GM23338 (cell line): ENCODE measurements around the gene MTHFD1. TPM values are rescaled to one million over a fixed set of nuclear protein-coding genes. Genes with fewer than 3 reads are reported as not detected.

Source experiments
- ATAC-seq: fragments of 200-7000 bp; cut with Tn5 transposase; 3 replicates; pipeline ENCODE4 v1.9.1; 2020
- DNase-seq: peaks from one replicate; pipeline ENCODE4 v3.0.0-alpha.2; 2015; ENCODE audit warnings: low spot score
- H2AFZ ChIP-seq: fragments of 200-600 bp; sonication (generic); 2 replicates; pipeline ENCODE4 v1.8.0; 2016; ENCODE audit warnings: antibody characterized with exemption, mild to moderate bottlenecking, moderate library complexity
- H3F3A ChIP-seq: fragments of 200-600 bp; sonication (generic); replicated peaks from 2 replicates; pipeline ENCODE4 v1.8.0; 2017; ENCODE audit warnings: antibody characterized with exemption, mixed run types, low read depth
- H3K27ac ChIP-seq: fragments of 200-600 bp; sonication (generic); 2 replicates; pipeline ENCODE4 v1.6.1; 2016; ENCODE audit warnings: low read depth
- H3K27me3 ChIP-seq: fragments of 200-600 bp; sonication (generic); 2 replicates; pipeline ENCODE4 v1.8.0; 2016; ENCODE audit warnings: mild to moderate bottlenecking, mixed run types, moderate library complexity; ENCODE audit not compliant: insufficient read depth
- H3K36me3 ChIP-seq: fragments of 200-600 bp; sonication (generic); 2 replicates; pipeline ENCODE4 v1.8.0; 2016; ENCODE audit warnings: mild to moderate bottlenecking; ENCODE audit not compliant: insufficient read depth
- H3K4me1 ChIP-seq: fragments of 200-600 bp; sonication (generic); 2 replicates; pipeline ENCODE4 v1.8.0; 2016; ENCODE audit warnings: mild to moderate bottlenecking, moderate library complexity; ENCODE audit not compliant: insufficient read depth
- H3K4me2 ChIP-seq: fragments of 200-600 bp; sonication (generic); 2 replicates; pipeline ENCODE4 v1.7.1; 2017; ENCODE audit warnings: mixed run types
- H3K4me3 ChIP-seq: fragments of 200-600 bp; sonication (generic); 2 replicates; pipeline ENCODE4 v1.6.1; 2016; ENCODE audit warnings: mixed run types
- H3K79me2 ChIP-seq: fragments of 200-600 bp; sonication (generic); replicated peaks from 2 replicates; pipeline ENCODE4 v1.8.0; 2017; ENCODE audit warnings: mild to moderate bottlenecking; ENCODE audit not compliant: insufficient read depth
- H3K9me2 ChIP-seq: fragments of 200-600 bp; sonication (generic); 2 replicates; pipeline ENCODE4 v1.8.0; 2017; ENCODE audit not compliant: insufficient read depth
- H4K20me1 ChIP-seq: fragments of 200-600 bp; sonication (generic); replicated peaks from 2 replicates; pipeline ENCODE4 v1.8.0; 2017; ENCODE audit warnings: mild to moderate bottlenecking; ENCODE audit not compliant: insufficient read depth
- H3K27ac Mint-ChIP-seq: 2 replicates; pipeline ENCODE4 v1.8.0; 2020; ENCODE audit warnings: inconsistent platforms, mild to moderate bottlenecking, moderate library complexity, mixed read lengths
- H3K27me3 Mint-ChIP-seq: 3 replicates; pipeline ENCODE4 v1.8.0; 2022; ENCODE audit warnings: low read depth, mild to moderate bottlenecking, moderate library complexity, mixed read lengths, inconsistent platforms; ENCODE audit not compliant: insufficient read depth, poor library complexity
- H3K36me3 Mint-ChIP-seq: 3 replicates; pipeline ENCODE4 v1.8.0; 2021; ENCODE audit warnings: low read depth, mild to moderate bottlenecking, inconsistent platforms, moderate library complexity, mixed read lengths
- H3K4me1 Mint-ChIP-seq: 3 replicates; pipeline ENCODE4 v1.8.0; 2020; ENCODE audit warnings: mild to moderate bottlenecking, inconsistent platforms, mixed read lengths
- H3K4me3 Mint-ChIP-seq: 3 replicates; pipeline ENCODE4 v1.8.0; 2021; ENCODE audit warnings: moderate library complexity, mild to moderate bottlenecking, inconsistent platforms, mixed read lengths
- H3K9me3 Mint-ChIP-seq: 3 replicates; pipeline ENCODE4 v1.8.0; 2020; ENCODE audit warnings: moderate library complexity, mild to moderate bottlenecking, inconsistent platforms, mixed read lengths
- CTCF ChIP-seq, 2 experiments: fragments of 200-600 bp in 1 of 2; sonication (generic) in 1 of 2; conservative IDR thresholded peaks; 2 replicates each; pipeline versions ENCODE4 v1.5.1 to v1.6.1; 2016 to 2017; ENCODE audit warnings: antibody characterized with exemption in 2 of 2, low read depth in 2 of 2, mild to moderate bottlenecking in 2 of 2, moderate library complexity in 1 of 2
- ETS1 ChIP-seq: IDR thresholded peaks from 2 replicates; pipeline ENCODE4 v1.6.1; 2016; ENCODE audit warnings: antibody characterized with exemption
- EZH2phosphoT487 ChIP-seq: fragments of 200-600 bp; sonication (generic); IDR thresholded peaks from one replicate; pipeline ENCODE4 v1.8.1; 2018; ENCODE audit warnings: antibody characterized with exemption; ENCODE audit not compliant: unreplicated experiment
- JUNB ChIP-seq: IDR thresholded peaks from one replicate; pipeline ENCODE4 v1.6.1; 2016; ENCODE audit warnings: antibody characterized with exemption; ENCODE audit not compliant: unreplicated experiment
- NANOG ChIP-seq: IDR thresholded peaks from 2 replicates; pipeline ENCODE4 v1.6.1; 2016; ENCODE audit warnings: antibody characterized with exemption, borderline replicate concordance
- ZNF114 ChIP-seq: fragments of 250-450 bp; sonication (Bioruptor Pico); IDR thresholded peaks from 2 replicates; pipeline ENCODE4 v1.5.0; 2020; ENCODE audit warnings: mild to moderate bottlenecking, moderate library complexity
- ZNF462 ChIP-seq: fragments of 250-450 bp; sonication (Bioruptor Pico); IDR thresholded peaks from 2 replicates; pipeline ENCODE4 v1.5.0; 2020; ENCODE audit warnings: mild to moderate bottlenecking, moderate library complexity
- polyA plus RNA-seq: library from polyadenylated mRNA; unstranded; fragments of >200 nt; fragmentation: Nextera tagmentation; extraction: Ambion mirVana; gene quantifications from 2 replicates; pipeline ENCODE4 v1.2.1, GENCODE V29; 2016
- total RNA-seq: library from RNA; depleted of rRNA; stranded (reverse); fragments of >200 nt; shearing (Covaris generic); gene quantifications from 2 replicates; pipeline ENCODE4 v1.2.3, GENCODE V29; 2014

The MTHFD1 gene
- total and polyA plus RNA-seq, 2 experiments from 2014 or later = 219 to 237 TPM

- Mint-ChIP-seq H3K4me1 (no peaks in the 10 kb centered on the region), H3K4me3 (no peak overlapping the region), H3K36me3 (peaks cover 12% of the 10 kb centered on the region; the same call in 2 of the 3 replicates), H3K27ac (no peak overlapping the region), H3K27me3 (no peaks in the 10 kb centered on the region), H3K9me3 (no peaks in the 10 kb centered on the region)
- Histone ChIP-seq H3K9me2 (no peaks in the 10 kb centered on the region), H3K36me3 (peaks cover 5% of the 10 kb centered on the region), H3K4me1 (no peaks in the 10 kb centered on the region), H3F3A (no peaks in the 10 kb centered on the region), H3K27ac (peak overlapping the region; percentile 81), H2AFZ (no peak overlapping the region), H3K27me3 (no peaks in the 10 kb centered on the region), H3K4me2 (no peak overlapping the region), H4K20me1 (peaks cover 8% of the 10 kb centered on the region; the same call in 1 of the 2 replicates), H3K4me3 (no peak overlapping the region), H3K79me2 (peaks cover 23% of the 10 kb centered on the region)
- ATAC-seq = no peak
- no peak for DNase-seq
- no peak for TF ChIP-seq EZH2phosphoT487
- no peak for TF ChIP-seq JUNB
Measured at GRCh38 chr14:64493455-64493854, 105.3 kb downstream of the MTHFD1 start.

- Histone ChIP-seq H2AFZ (no peak overlapping the region), H3K27ac (0 out of 2 replicates have a peak overlapping the region, but pooled peaks have one; percentile 20), H3K4me2 (no peak overlapping the region), H3K27me3 (no peaks in the 10 kb centered on the region), H3K4me1 (no peaks in the 10 kb centered on the region), H4K20me1 (peaks cover 4% of the 10 kb centered on the region; the same call in 1 of the 2 replicates), H3K36me3 (no peaks in the 10 kb centered on the region), H3K9me2 (no peaks in the 10 kb centered on the region), H3K79me2 (peaks cover 39% of the 10 kb centered on the region), H3F3A (no peaks in the 10 kb centered on the region), H3K4me3 (no peak overlapping the region)
- H3K4me3 Mint-ChIP-seq = no peak overlapping the region
- TF ChIP-seq EZH2phosphoT487 (no peak), NANOG (no peak), ZNF462 (no peak), JUNB (no peak), CTCF (conservative IDR thresholded peaks at IDR 0.05; ENCODE audit: low read depth in 2 of 2) (no peak), ETS1 (no peak), ZNF114 (CRISPR knock-in tag) (no peak)
- DNase-seq (no peak), ATAC-seq (no peak)
- H3K36me3 Mint-ChIP-seq = peaks cover 20% of the 10 kb centered on the region
- H3K4me1 Mint-ChIP-seq = no peaks in the 10 kb centered on the region; the same call in 2 of the 3 replicates
- no peak overlapping the region for H3K27ac Mint-ChIP-seq
- peaks cover under 1% of the 10 kb centered on the region for H3K27me3 Mint-ChIP-seq
- H3K9me3 Mint-ChIP-seq = no peaks in the 10 kb centered on the region
Measured at GRCh38 chr14:64495252-64495651, 107.1 kb downstream of the MTHFD1 start.
